ENCODE data around the gene GMFB. TPM values are rescaled to one million over a fixed set of nuclear protein-coding genes. Genes with fewer than 3 reads are reported as not detected.

GMFB gene
- total and polyA plus RNA-seq, 2 donors from 2014 or later: 22.7 to 53.6 TPM

GRCh38 chr14:54497224-54497623 lies 8.4 kb upstream of the GMFB start:
- Histone ChIP-seq H3K36me3 (ENCODE audit: control insufficient read depth in 2 of 3, insufficient read depth in 3 of 3, low read length in 3 of 3) (no peaks in the 10 kb centered on the region), H3K9me3 (ENCODE audit: control insufficient read depth in 2 of 3, insufficient read depth in 1 of 3, low read length in 3 of 3) (no peaks in the 10 kb centered on the region), H3K9ac (ENCODE audit: low read length in 3 of 3) (no peak overlapping the region), H3K27me3 (ENCODE audit: control insufficient read depth, insufficient read depth, low read length) (no peaks in the 10 kb centered on the region), H3K4me1 (ENCODE audit: control insufficient read depth in 2 of 3, insufficient read depth in 2 of 3, low read depth in 1 of 3, low read length in 3 of 3) (peaks cover 0 to 9% (median 0%) of the 10 kb centered on the region in 3 donors), H3K27ac (ENCODE audit: low read depth in 2 of 2, low read length in 2 of 2) (no peak overlapping the region), H3K4me3 (ENCODE audit: low read length in 3 of 3) (no peak overlapping the region)
- DNase-seq (no peak), FAIRE-seq (no peak)
- TF ChIP-seq CTCF (IDR thresholded peaks at IDR 0.05; ENCODE audit: borderline replicate concordance, extremely low read depth, insufficient read depth): no peak
- intact Hi-C loops (cut with DNase I): no loop called here

GRCh38 chr14:54493293-54493692 lies 4.5 kb upstream of the GMFB start:
- FAIRE-seq: no peak
- Histone ChIP-seq H3K9me3 (ENCODE audit: control insufficient read depth in 2 of 3, insufficient read depth in 1 of 3, low read length in 3 of 3) (no peaks in the 10 kb centered on the region), H3K9ac (ENCODE audit: low read length in 3 of 3) (no peak overlapping the region), H3K27me3 (ENCODE audit: control insufficient read depth, insufficient read depth, low read length) (no peaks in the 10 kb centered on the region), H3K36me3 (ENCODE audit: control insufficient read depth in 2 of 3, insufficient read depth in 3 of 3, low read length in 3 of 3) (no peaks in the 10 kb centered on the region), H3K27ac (ENCODE audit: low read depth in 2 of 2, low read length in 2 of 2) (no peak overlapping the region), H3K4me3 (ENCODE audit: low read length in 3 of 3) (no peak overlapping the region), H3K4me1 (ENCODE audit: control insufficient read depth in 2 of 3, insufficient read depth in 2 of 3, low read depth in 1 of 3, low read length in 3 of 3) (peaks cover 0 to 10% (median 6%) of the 10 kb centered on the region in 3 donors)
- DNase-seq: no peak
- intact Hi-C loops (cut with DNase I): no loop called here
- no peak for TF ChIP-seq CTCF (IDR thresholded peaks at IDR 0.05; ENCODE audit: borderline replicate concordance, extremely low read depth, insufficient read depth)

GRCh38 chr14:54490445-54491175 lies 1.8 kb upstream of the GMFB start:
- H3K27ac ChIP-seq (ENCODE audit: low read depth in 2 of 2, low read length in 2 of 2): no peak overlapping the region
- no peak overlapping the region for H3K4me3 ChIP-seq (ENCODE audit: low read length in 3 of 3)
- H3K27me3 ChIP-seq (ENCODE audit: control insufficient read depth, insufficient read depth, low read length): no peaks in the 10 kb centered on the region
- H3K4me1 ChIP-seq (ENCODE audit: control insufficient read depth in 2 of 3, insufficient read depth in 2 of 3, low read depth in 1 of 3, low read length in 3 of 3): peaks cover 0 to 12% (median 7%) of the 10 kb centered on the region in 3 donors
- FAIRE-seq (no peak), DNase-seq (no peak)
- no peaks in the 10 kb centered on the region for H3K9me3 ChIP-seq (ENCODE audit: control insufficient read depth in 2 of 3, insufficient read depth in 1 of 3, low read length in 3 of 3)
- TF ChIP-seq CTCF (IDR thresholded peaks at IDR 0.05; ENCODE audit: borderline replicate concordance, extremely low read depth, insufficient read depth): no peak
- intact Hi-C loops (cut with DNase I): no loop called here
- no peak overlapping the region for H3K9ac ChIP-seq (ENCODE audit: low read length in 3 of 3)
- H3K36me3 ChIP-seq (ENCODE audit: control insufficient read depth in 2 of 3, insufficient read depth in 3 of 3, low read length in 3 of 3): no peaks in the 10 kb centered on the region

Measured in kidney (tissue), 14 donors.